ENCODE measurements around the gene ACTR1B.

The ACTR1B gene

GRCh38 chr2:97708608-97709007 lies 44.8 kb upstream of the ACTR1B start:
- WGBS, 2 donors (ENCODE audit: extremely low coverage in 2 of 2, insufficient read length in 2 of 2, insufficient replicate concordance in 1 of 2) = no CpG with 5 or more reads among the region's 8 CpGs
- no peak for DNase-seq (ENCODE audit: low spot score)
- peaks cover 3% of the 10 kb centered on the region for H3K79me1 ChIP-seq (ENCODE audit: low read depth, low read length)

GRCh38 chr2:97708048-97708380 lies 44.2 kb upstream of the ACTR1B start:
- WGBS, 2 donors (ENCODE audit: extremely low coverage in 2 of 2, insufficient read length in 2 of 2, insufficient replicate concordance in 1 of 2) = no CpG with 5 or more reads among the region's 4 CpGs
- Histone ChIP-seq H3K4me1 (ENCODE audit: control insufficient read depth in 2 of 2, insufficient read depth in 1 of 2, low read depth in 1 of 2, low read length in 2 of 2) (peaks cover 0 to 1% of the 10 kb centered on the region in 2 donors), H2AFZ (ENCODE audit: low read length) (no peak overlapping the region), H2BK12ac (ENCODE audit: low read length) (no peak overlapping the region), H2BK15ac (ENCODE audit: low read length) (no peak overlapping the region), H3K27me3 (ENCODE audit: control insufficient read depth in 3 of 3, insufficient read depth in 3 of 3, low read depth in 1 of 3, low read length in 3 of 3) (no peaks in the 10 kb centered on the region), H3K36me3 (replicated peaks in 1 of 2; ENCODE audit: control insufficient read depth in 2 of 2, insufficient read depth in 2 of 2, low read length in 2 of 2) (no peaks in the 10 kb centered on the region), H2BK5ac (ENCODE audit: low read length) (no peak overlapping the region), H3K4ac (ENCODE audit: low read length) (no peak overlapping the region), H3K14ac (ENCODE audit: low read length) (no peak overlapping the region), H3K4me3 (ENCODE audit: low read length in 2 of 2) (peak overlapping the region in 1 of 2 donors; percentile 16), H4K8ac (ENCODE audit: low read depth, low read length) (no peak overlapping the region), H3K9ac (ENCODE audit: low read depth, low read length, poor library complexity) (no peak overlapping the region), H3K18ac (ENCODE audit: low read length) (no peak overlapping the region), H2AK5ac (ENCODE audit: low read depth, low read length) (no peak overlapping the region), H3K4me2 (ENCODE audit: insufficient read depth, low read length, poor library complexity, severe bottlenecking) (no peak overlapping the region), H3K23ac (ENCODE audit: low read depth, low read length, poor library complexity) (no peak overlapping the region), H3K27ac (replicated peaks; ENCODE audit: low read length) (no peak overlapping the region), H2BK120ac (ENCODE audit: low read depth, low read length) (no peak overlapping the region), H4K91ac (ENCODE audit: low read depth, low read length, poor library complexity) (no peak overlapping the region), H3K9me3 (replicated peaks in 1 of 2; ENCODE audit: control insufficient read depth in 2 of 2, insufficient read depth in 1 of 2, low read depth in 1 of 2, low read length in 2 of 2) (no peaks in the 10 kb centered on the region), H3K79me1 (ENCODE audit: low read depth, low read length) (peaks cover 3% of the 10 kb centered on the region)
- no peak for DNase-seq (ENCODE audit: low spot score)

More at GRCh38 chr2:97708608-97709007, 44.8 kb upstream of the ACTR1B start:
- H3K27me3 ChIP-seq (ENCODE audit: control insufficient read depth in 3 of 3, insufficient read depth in 3 of 3, low read depth in 1 of 3, low read length in 3 of 3) = no peaks in the 10 kb centered on the region
- no peak overlapping the region for H3K14ac ChIP-seq (ENCODE audit: low read length)
- no peaks in the 10 kb centered on the region for H3K9me3 ChIP-seq (replicated peaks in 1 of 2; ENCODE audit: control insufficient read depth in 2 of 2, insufficient read depth in 1 of 2, low read depth in 1 of 2, low read length in 2 of 2)
- no peak overlapping the region for H4K91ac ChIP-seq (ENCODE audit: low read depth, low read length, poor library complexity)
- H3K18ac ChIP-seq (ENCODE audit: low read length) = no peak overlapping the region
- H2BK15ac ChIP-seq (ENCODE audit: low read length) = no peak overlapping the region
- H3K36me3 ChIP-seq (replicated peaks in 1 of 2; ENCODE audit: control insufficient read depth in 2 of 2, insufficient read depth in 2 of 2, low read length in 2 of 2) = no peaks in the 10 kb centered on the region
- no peak overlapping the region for H2BK12ac ChIP-seq (ENCODE audit: low read length)
- H3K27ac ChIP-seq (replicated peaks; ENCODE audit: low read length) = no peak overlapping the region
- no peak overlapping the region for H3K4me3 ChIP-seq (ENCODE audit: low read length in 2 of 2)
- H3K4me1 ChIP-seq (ENCODE audit: control insufficient read depth in 2 of 2, insufficient read depth in 1 of 2, low read depth in 1 of 2, low read length in 2 of 2) = peaks cover 0 to 1% of the 10 kb centered on the region in 2 donors
- H3K9ac ChIP-seq (ENCODE audit: low read depth, low read length, poor library complexity) = peak overlapping the region; percentile 32
- H2BK5ac ChIP-seq (ENCODE audit: low read length) = no peak overlapping the region
- H2AK5ac ChIP-seq (ENCODE audit: low read depth, low read length) = no peak overlapping the region
- H3K23ac ChIP-seq (ENCODE audit: low read depth, low read length, poor library complexity) = no peak overlapping the region
- H2AFZ ChIP-seq (ENCODE audit: low read length) = no peak overlapping the region
- no peak overlapping the region for H2BK120ac ChIP-seq (ENCODE audit: low read depth, low read length)
- no peak overlapping the region for H3K4me2 ChIP-seq (ENCODE audit: insufficient read depth, low read length, poor library complexity, severe bottlenecking)
- H3K4ac ChIP-seq (ENCODE audit: low read length) = no peak overlapping the region
- H4K8ac ChIP-seq (ENCODE audit: low read depth, low read length) = no peak overlapping the region

GRCh38 chr2:97707362-97708047 lies 43.7 kb upstream of the ACTR1B start:
- H2AFZ ChIP-seq (ENCODE audit: low read length) = no peak overlapping the region
- no peak overlapping the region for H3K9ac ChIP-seq (ENCODE audit: low read depth, low read length, poor library complexity)
- no peak overlapping the region for H4K91ac ChIP-seq (ENCODE audit: low read depth, low read length, poor library complexity)
- H3K27ac ChIP-seq (replicated peaks; ENCODE audit: low read length) = no peak overlapping the region
- H2BK15ac ChIP-seq (ENCODE audit: low read length) = peak overlapping the region; percentile 20
- H3K79me1 ChIP-seq (ENCODE audit: low read depth, low read length) = peaks cover 3% of the 10 kb centered on the region
- H2BK120ac ChIP-seq (ENCODE audit: low read depth, low read length) = no peak overlapping the region
- no peak for DNase-seq (ENCODE audit: low spot score)
- H3K27me3 ChIP-seq (ENCODE audit: control insufficient read depth in 3 of 3, insufficient read depth in 3 of 3, low read depth in 1 of 3, low read length in 3 of 3) = no peaks in the 10 kb centered on the region
- H3K4me2 ChIP-seq (ENCODE audit: insufficient read depth, low read length, poor library complexity, severe bottlenecking) = no peak overlapping the region
- H3K23ac ChIP-seq (ENCODE audit: low read depth, low read length, poor library complexity) = no peak overlapping the region
- no peak overlapping the region for H3K18ac ChIP-seq (ENCODE audit: low read length)
- H3K36me3 ChIP-seq (replicated peaks in 1 of 2; ENCODE audit: control insufficient read depth in 2 of 2, insufficient read depth in 2 of 2, low read length in 2 of 2) = no peaks in the 10 kb centered on the region
- H3K14ac ChIP-seq (ENCODE audit: low read length) = peak overlapping the region; percentile 14
- no peak overlapping the region for H2BK12ac ChIP-seq (ENCODE audit: low read length)
- H2AK5ac ChIP-seq (ENCODE audit: low read depth, low read length) = no peak overlapping the region
- H2BK5ac ChIP-seq (ENCODE audit: low read length) = no peak overlapping the region
- H3K9me3 ChIP-seq (replicated peaks in 1 of 2; ENCODE audit: control insufficient read depth in 2 of 2, insufficient read depth in 1 of 2, low read depth in 1 of 2, low read length in 2 of 2) = no peaks in the 10 kb centered on the region
- WGBS, 2 donors (ENCODE audit: extremely low coverage in 2 of 2, insufficient read length in 2 of 2, insufficient replicate concordance in 1 of 2) = no CpG with 5 or more reads among the region's 11 CpGs
- no peak overlapping the region for H4K8ac ChIP-seq (ENCODE audit: low read depth, low read length)
- no peak overlapping the region for H3K4ac ChIP-seq (ENCODE audit: low read length)
- peaks cover 1 to 4% of the 10 kb centered on the region in 2 donors for H3K4me1 ChIP-seq (ENCODE audit: control insufficient read depth in 2 of 2, insufficient read depth in 1 of 2, low read depth in 1 of 2, low read length in 2 of 2)
- peak overlapping the region in 1 of 2 donors; percentile 16 for H3K4me3 ChIP-seq (ENCODE audit: low read length in 2 of 2)

- Histone ChIP-seq H2BK5ac (ENCODE audit: low read length) (no peak overlapping the region), H3K79me1 (ENCODE audit: low read depth, low read length) (peaks cover 3% of the 10 kb centered on the region), H2AFZ (ENCODE audit: low read length) (no peak overlapping the region), H3K27me3 (ENCODE audit: control insufficient read depth in 3 of 3, insufficient read depth in 3 of 3, low read depth in 1 of 3, low read length in 3 of 3) (no peaks in the 10 kb centered on the region), H2BK120ac (ENCODE audit: low read depth, low read length) (no peak overlapping the region), H3K9me3 (replicated peaks in 1 of 2; ENCODE audit: control insufficient read depth in 2 of 2, insufficient read depth in 1 of 2, low read depth in 1 of 2, low read length in 2 of 2) (no peaks in the 10 kb centered on the region), H3K4ac (ENCODE audit: low read length) (no peak overlapping the region), H3K23ac (ENCODE audit: low read depth, low read length, poor library complexity) (no peak overlapping the region), H3K4me3 (ENCODE audit: low read length in 2 of 2) (no peak overlapping the region), H3K14ac (ENCODE audit: low read length) (no peak overlapping the region), H3K27ac (replicated peaks; ENCODE audit: low read length) (no peak overlapping the region), H2BK15ac (ENCODE audit: low read length) (no peak overlapping the region), H3K4me2 (ENCODE audit: insufficient read depth, low read length, poor library complexity, severe bottlenecking) (no peak overlapping the region), H4K91ac (ENCODE audit: low read depth, low read length, poor library complexity) (no peak overlapping the region), H3K36me3 (replicated peaks in 1 of 2; ENCODE audit: control insufficient read depth in 2 of 2, insufficient read depth in 2 of 2, low read length in 2 of 2) (no peaks in the 10 kb centered on the region), H2AK5ac (ENCODE audit: low read depth, low read length) (no peak overlapping the region), H3K9ac (ENCODE audit: low read depth, low read length, poor library complexity) (no peak overlapping the region), H3K4me1 (ENCODE audit: control insufficient read depth in 2 of 2, insufficient read depth in 1 of 2, low read depth in 1 of 2, low read length in 2 of 2) (peaks cover 1 to 4% of the 10 kb centered on the region in 2 donors), H3K18ac (ENCODE audit: low read length) (no peak overlapping the region), H4K8ac (ENCODE audit: low read depth, low read length) (no peak overlapping the region), H2BK12ac (ENCODE audit: low read length) (no peak overlapping the region)
- WGBS, 2 donors (ENCODE audit: extremely low coverage in 2 of 2, insufficient read length in 2 of 2, insufficient replicate concordance in 1 of 2) = 100% methylated on average over 3 of the region's 11 CpGs; no CpG with 5 or more reads in 1 of the 2 donors
- no peak for DNase-seq (ENCODE audit: low spot score)
Observed at GRCh38 chr2:97706708-97707345, 43.0 kb upstream of the ACTR1B start.
